GM21717 (cell line): ENCODE data around the gene GJA9.
"Not testable (repeated sequence)": the region's sequence is repeated elsewhere in the genome, so short reads cannot be mapped to it uniquely, and the experiment has no call there.

Experiments used
- ATAC-seq: cut with Tn5 transposase; IDR thresholded peaks from one replicate; pipeline ENCODE4 v1.9.1; 2021; ENCODE audit warnings: mild to moderate bottlenecking, moderate library complexity; ENCODE audit not compliant: unreplicated experiment

The GJA9 gene

GRCh38 chr1:38875811-38876210 is 5.6 kb downstream of the GJA9 start:
- ATAC-seq = no peak

- peak; percentile 85 for ATAC-seq
Measured at GRCh38 chr1:38873027-38873969, 8.1 kb downstream of the GJA9 start, which contains the start of gene MYCBP. TSS of gene MYCBP (minus strand) at chr1:38873348. CDS start at chr1:38873305, 43 bp downstream.

GRCh38 chr1:38872401-38873026 is 8.9 kb downstream of the GJA9 start:
- peak; percentile 40 for ATAC-seq

- no peak for ATAC-seq
Measured at GRCh38 chr1:38870996-38871395, 10.4 kb downstream of the GJA9 start.

- ATAC-seq = no peak
Measured at GRCh38 chr1:38867208-38867607, 14.2 kb downstream of the GJA9 start.

GRCh38 chr1:38865112-38865715 is 16.2 kb downstream of the GJA9 start:
- ATAC-seq = no peak

- ATAC-seq = no peak
Measured at GRCh38 chr1:38860454-38860795, 21.0 kb downstream of the GJA9 start.

GRCh38 chr1:38859561-38860453 is 21.6 kb downstream of the GJA9 start, which contains the start of gene RRAGC:
TSS of gene RRAGC (minus strand) at chr1:38859772. CDS start at chr1:38859646, 126 bp downstream.
- peak; percentile 90 for ATAC-seq

- ATAC-seq = peak; percentile 39
Measured at GRCh38 chr1:38858833-38859560, 22.4 kb downstream of the GJA9 start.

- ATAC-seq = no peak
Measured at GRCh38 chr1:38852780-38853179, 28.6 kb downstream of the GJA9 start.

GRCh38 chr1:38848071-38848470 is 33.3 kb downstream of the GJA9 start:
- no peak for ATAC-seq

- no peak for ATAC-seq
Measured at GRCh38 chr1:38846210-38846609, 35.2 kb downstream of the GJA9 start.

- not testable (repeated sequence) for ATAC-seq
Measured at GRCh38 chr1:38845088-38845487, 36.3 kb downstream of the GJA9 start.

- no peak for ATAC-seq
Measured at GRCh38 chr1:38840281-38840680, 41.1 kb downstream of the GJA9 start.

GRCh38 chr1:38839363-38839762 is 42.0 kb downstream of the GJA9 start:
- ATAC-seq = no peak

- not testable (repeated sequence) for ATAC-seq
Measured at GRCh38 chr1:38836316-38836715, 45.1 kb downstream of the GJA9 start.

- peak; percentile 56 for ATAC-seq
Measured at GRCh38 chr1:38834937-38835827, 46.2 kb downstream of the GJA9 start.

- ATAC-seq = no peak
Measured at GRCh38 chr1:38834221-38834782, 47.1 kb downstream of the GJA9 start.

- no peak for ATAC-seq
Measured at GRCh38 chr1:38833146-38833545, 48.2 kb downstream of the GJA9 start.
